ENCODE data around the gene SRP19.

GRCh38 chr5:112866739-112867138 is 5.7 kb downstream of the SRP19 start:
- TF ChIP-seq POLR2AphosphoS5 (IDR thresholded peaks at IDR 0.05; ENCODE audit: borderline replicate concordance, low read depth, low read length): no peak
- no peak for TF ChIP-seq EZH2 (IDR thresholded peaks at IDR 0.05)
- no peak for TF ChIP-seq FOXP2 (optimal IDR thresholded peaks at IDR 0.05; ENCODE audit: control extremely low read depth, extremely low read length, insufficient read depth)

Data from SK-N-MC (cell line).